Type B pancreatic cell (in vitro differentiated cells): ENCODE measurements around the gene NCR2. TPM values are rescaled to one million over a fixed set of nuclear protein-coding genes. Genes with fewer than 3 reads are reported as not detected.

Experiments used
- DNase-seq: peaks from one replicate; pipeline ENCODE4 v3.0.0; 2021; ENCODE audit warnings: mixed read lengths; ENCODE audit not compliant: unreplicated experiment; ENCODE audit errors: extremely low spot score
- H3K27ac Mint-ChIP-seq: 2 replicates; pipeline ENCODE4 v1.8.0; 2021; ENCODE audit warnings: mild to moderate bottlenecking, mixed read lengths
- H3K27me3 Mint-ChIP-seq: 2 replicates; pipeline ENCODE4 v1.8.0; 2021; ENCODE audit warnings: mixed read lengths
- H3K36me3 Mint-ChIP-seq: 2 replicates; pipeline ENCODE4 v1.8.0; 2021; ENCODE audit warnings: mixed read lengths
- H3K4me1 Mint-ChIP-seq: one replicate; pipeline ENCODE4 v1.8.0; 2021; ENCODE audit warnings: mixed read lengths; ENCODE audit not compliant: unreplicated experiment
- H3K4me3 Mint-ChIP-seq: 2 replicates; pipeline ENCODE4 v1.8.0; 2021; ENCODE audit warnings: mild to moderate bottlenecking, mixed read lengths
- H3K9me3 Mint-ChIP-seq: 2 replicates; pipeline ENCODE4 v1.8.0; 2021; ENCODE audit warnings: mixed read lengths
- total RNA-seq: library from RNA; stranded (reverse); gene quantifications from 2 replicates; pipeline ENCODE4 v1.2.1, GENCODE V29; 2021; ENCODE audit warnings: low replicate concordance
- TF ChIP-seq, protein P1 (sequence below): fragments of 200-600 bp; sonication (generic); conservative IDR thresholded peaks from 2 replicates; pipeline ENCODE4 v1.5.0; 2021; ENCODE audit warnings: antibody characterized with exemption, mild to moderate bottlenecking

Gene NCR2
- total RNA-seq, 1 donor from 2014 or later = not detected

DNA sequence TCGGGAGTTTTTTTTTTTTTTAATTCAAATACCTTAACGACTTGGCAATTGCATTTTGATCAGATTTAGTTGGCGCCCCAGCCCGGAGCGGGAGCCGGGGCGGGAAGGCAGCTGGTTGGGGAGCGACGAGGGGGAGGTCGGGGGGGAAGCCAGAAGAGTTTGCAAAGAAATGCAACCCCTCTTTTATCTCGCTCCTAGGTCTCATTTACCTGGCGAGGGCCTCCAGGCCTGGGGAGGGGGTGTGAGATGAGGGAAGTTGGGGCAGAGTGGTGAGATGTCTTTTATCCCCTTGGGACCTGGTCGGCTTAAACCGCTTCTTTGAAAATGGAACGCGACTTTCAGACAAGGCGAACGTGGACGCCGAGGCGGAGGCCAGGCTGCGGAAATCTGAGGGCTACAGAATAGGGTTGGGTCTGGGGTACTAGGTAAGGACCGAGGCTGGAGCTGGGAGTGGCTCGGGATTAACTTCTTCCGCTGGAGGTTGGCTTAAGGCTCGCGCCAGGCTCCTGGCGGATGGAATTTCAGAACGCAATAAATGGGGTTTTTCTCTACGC is 40.3 kb downstream of the NCR2 start:
- Mint-ChIP-seq H3K27me3 (peaks cover 90% of the 10 kb centered on the region), H3K4me3 (peak overlapping the region; percentile 79), H3K4me1 (peaks cover 53% of the 10 kb centered on the region), H3K36me3 (no peaks in the 10 kb centered on the region), H3K27ac (peak overlapping the region; percentile 37), H3K9me3 (no peaks in the 10 kb centered on the region)
- no peak for DNase-seq
- TF ChIP-seq, protein P1, sequence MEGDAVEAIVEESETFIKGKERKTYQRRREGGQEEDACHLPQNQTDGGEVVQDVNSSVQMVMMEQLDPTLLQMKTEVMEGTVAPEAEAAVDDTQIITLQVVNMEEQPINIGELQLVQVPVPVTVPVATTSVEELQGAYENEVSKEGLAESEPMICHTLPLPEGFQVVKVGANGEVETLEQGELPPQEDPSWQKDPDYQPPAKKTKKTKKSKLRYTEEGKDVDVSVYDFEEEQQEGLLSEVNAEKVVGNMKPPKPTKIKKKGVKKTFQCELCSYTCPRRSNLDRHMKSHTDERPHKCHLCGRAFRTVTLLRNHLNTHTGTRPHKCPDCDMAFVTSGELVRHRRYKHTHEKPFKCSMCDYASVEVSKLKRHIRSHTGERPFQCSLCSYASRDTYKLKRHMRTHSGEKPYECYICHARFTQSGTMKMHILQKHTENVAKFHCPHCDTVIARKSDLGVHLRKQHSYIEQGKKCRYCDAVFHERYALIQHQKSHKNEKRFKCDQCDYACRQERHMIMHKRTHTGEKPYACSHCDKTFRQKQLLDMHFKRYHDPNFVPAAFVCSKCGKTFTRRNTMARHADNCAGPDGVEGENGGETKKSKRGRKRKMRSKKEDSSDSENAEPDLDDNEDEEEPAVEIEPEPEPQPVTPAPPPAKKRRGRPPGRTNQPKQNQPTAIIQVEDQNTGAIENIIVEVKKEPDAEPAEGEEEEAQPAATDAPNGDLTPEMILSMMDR = no peak

DNA sequence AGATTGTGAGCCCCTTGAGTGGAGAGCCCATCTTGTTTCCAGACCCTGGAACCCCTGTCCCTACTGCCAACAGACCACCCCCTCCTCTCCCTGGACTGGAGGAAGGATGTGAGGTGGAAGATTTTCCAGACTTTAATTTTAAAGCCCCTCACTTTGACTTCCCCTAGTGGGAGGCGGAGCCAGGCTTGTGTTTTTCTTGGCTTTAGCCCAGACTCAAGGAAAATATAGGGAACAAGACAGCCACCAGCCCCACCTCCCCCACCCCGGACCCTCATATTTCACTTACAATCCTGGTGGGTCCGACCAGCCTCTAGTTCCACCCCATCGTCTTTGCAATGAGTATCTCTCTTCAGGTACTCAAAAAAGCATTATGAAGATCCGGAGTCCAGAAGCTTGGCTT is 40.8 kb downstream of the NCR2 start:
- no peak for DNase-seq
- Mint-ChIP-seq H3K36me3 (no peaks in the 10 kb centered on the region), H3K4me1 (peaks cover 50% of the 10 kb centered on the region), H3K27ac (no peak overlapping the region), H3K9me3 (no peaks in the 10 kb centered on the region), H3K4me3 (peak overlapping the region; percentile 79), H3K27me3 (peaks cover 90% of the 10 kb centered on the region)
- TF ChIP-seq, protein P1 = no peak

DNA sequence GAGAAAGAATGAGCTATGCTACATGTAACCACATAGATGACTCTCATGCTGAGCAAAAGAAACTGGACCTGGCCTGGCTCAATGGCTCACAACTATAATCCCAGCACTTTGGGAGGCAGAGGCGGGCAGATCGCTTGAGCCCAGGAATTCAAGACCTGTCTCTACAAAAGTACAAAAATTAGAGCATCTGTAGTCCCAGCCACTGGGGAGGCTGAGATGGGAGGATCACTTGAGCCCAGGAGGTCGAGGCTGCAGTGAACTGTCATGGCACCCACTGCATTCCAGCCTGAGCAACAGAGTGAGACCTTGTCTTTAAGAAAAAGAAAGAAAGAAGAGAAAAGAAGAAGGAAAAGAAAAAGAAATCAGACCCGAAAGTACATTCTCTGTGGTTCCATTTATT is 41.7 kb downstream of the NCR2 start:
- Mint-ChIP-seq H3K36me3 (no peaks in the 10 kb centered on the region), H3K4me3 (no peak overlapping the region), H3K4me1 (peaks cover 42% of the 10 kb centered on the region), H3K9me3 (no peaks in the 10 kb centered on the region), H3K27me3 (peaks cover 89% of the 10 kb centered on the region), H3K27ac (no peak overlapping the region)
- no peak for DNase-seq
- TF ChIP-seq, protein P1 = no peak

DNA sequence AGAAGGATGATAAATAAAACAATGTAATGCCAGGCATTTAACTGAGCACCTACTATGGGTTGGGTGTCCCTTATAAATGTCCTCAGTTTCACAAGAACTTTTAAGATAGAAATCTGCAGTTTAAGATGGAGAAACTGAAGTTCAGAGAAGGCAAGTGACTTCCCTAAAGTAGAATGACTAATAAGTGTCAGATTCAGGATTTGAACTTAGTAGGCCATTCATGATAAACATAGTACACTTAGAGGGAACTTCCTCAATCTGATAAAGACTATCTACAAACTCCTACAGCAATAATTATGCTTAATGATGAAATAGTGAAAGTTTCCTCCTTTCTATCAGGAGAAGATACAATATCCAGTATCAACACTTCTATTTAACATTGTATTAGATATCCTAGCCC is 43.9 kb downstream of the NCR2 start:
- Mint-ChIP-seq H3K9me3 (no peaks in the 10 kb centered on the region), H3K4me3 (no peak overlapping the region), H3K4me1 (peaks cover 27% of the 10 kb centered on the region), H3K36me3 (no peaks in the 10 kb centered on the region), H3K27me3 (peaks cover 84% of the 10 kb centered on the region), H3K27ac (no peak overlapping the region)
- TF ChIP-seq, protein P1 = no peak
- no peak for DNase-seq

DNA sequence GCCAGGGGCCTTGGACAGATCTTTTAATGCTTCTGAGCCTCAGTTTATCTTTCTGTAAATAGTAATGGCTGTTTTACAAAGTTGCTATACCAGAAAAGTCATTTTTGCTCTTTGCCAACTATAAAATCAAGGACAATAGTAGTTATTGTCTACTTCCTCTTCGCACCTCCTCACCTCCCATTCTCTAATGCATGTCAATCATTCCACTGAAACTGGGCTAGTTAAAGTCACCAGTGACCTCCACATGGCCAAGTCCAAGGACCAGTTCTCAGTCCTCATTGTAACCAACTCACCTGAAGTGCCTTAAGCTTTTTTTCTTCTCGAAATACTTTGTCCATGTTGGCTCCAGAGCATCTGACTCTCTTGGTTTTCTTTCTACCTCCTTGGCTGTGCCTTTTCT is 51.2 kb downstream of the NCR2 start:
- Mint-ChIP-seq H3K4me3 (no peak overlapping the region), H3K9me3 (peaks cover 6% of the 10 kb centered on the region), H3K4me1 (no peaks in the 10 kb centered on the region), H3K27me3 (peaks cover 41% of the 10 kb centered on the region), H3K36me3 (no peaks in the 10 kb centered on the region), H3K27ac (no peak overlapping the region)
- TF ChIP-seq, protein P1 = no peak
- peak; percentile 8 for DNase-seq

DNA sequence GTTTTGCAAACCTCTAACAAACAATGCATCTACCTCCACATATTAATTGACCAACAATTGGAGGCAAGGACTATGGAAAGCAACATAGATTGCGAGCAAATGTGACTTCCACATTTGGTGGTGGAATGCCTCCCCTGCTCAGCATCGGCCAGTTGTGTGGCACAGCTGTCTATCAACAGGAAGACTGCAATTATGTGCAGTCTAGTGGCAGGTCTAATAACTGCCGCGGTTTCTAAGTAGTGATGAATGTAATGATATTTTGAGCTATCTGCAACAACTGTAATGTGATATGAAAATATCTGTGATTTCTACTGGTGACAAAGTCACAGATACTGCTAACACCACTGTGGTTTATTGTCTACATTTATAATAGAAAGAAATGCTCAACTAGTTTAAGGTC is 56.8 kb downstream of the NCR2 start:
- H3K36me3 Mint-ChIP-seq = no peaks in the 10 kb centered on the region
- peaks cover 14% of the 10 kb centered on the region for H3K9me3 Mint-ChIP-seq
- H3K4me1 Mint-ChIP-seq = peaks cover 4% of the 10 kb centered on the region
- no peak for DNase-seq
- TF ChIP-seq, protein P1 = no peak
- H3K27ac Mint-ChIP-seq = no peak overlapping the region
- peaks cover 22% of the 10 kb centered on the region for H3K27me3 Mint-ChIP-seq
- H3K4me3 Mint-ChIP-seq = no peak overlapping the region
